Smooth muscle cell of the pulmonary artery (primary cell): ENCODE results near the gene GPD2. TPM values are rescaled to one million over a fixed set of nuclear protein-coding genes. Genes with fewer than 3 reads are reported as not detected.

Experiments used
- total RNA-seq: library from RNA; depleted of rRNA; stranded (reverse); fragments of >200 nt; gene quantifications from 2 replicates; pipeline ENCODE4 v1.2.3, GENCODE V29; 2014

GPD2 gene
- total RNA-seq, result 33.3 and 59.2 TPM in 2 replicates

GRCh38 chr2:156435718-156436496 lies at the start of gene GPD2:
Gene GPD2, plus strand, starts transcription at chr2:156436379. Its CDS starts 39,727 bp downstream, at chr2:156476106.

Other genes starting within 250 kb of the GPD2 start
- gene NR4A2, start 103.7 kb upstream of the GPD2 start, total RNA-seq, result 0.40 and 8.5 TPM in 2 replicates